GM18519 (cell line): ENCODE measurements around the gene CHST10.

Experiments
- ATAC-seq: cut with Tn5 transposase; IDR thresholded peaks from one replicate; pipeline ENCODE4 v1.9.1; 2021; ENCODE audit warnings: mild to moderate bottlenecking, moderate library complexity; ENCODE audit not compliant: unreplicated experiment, low FRiP score

Gene CHST10

DNA sequence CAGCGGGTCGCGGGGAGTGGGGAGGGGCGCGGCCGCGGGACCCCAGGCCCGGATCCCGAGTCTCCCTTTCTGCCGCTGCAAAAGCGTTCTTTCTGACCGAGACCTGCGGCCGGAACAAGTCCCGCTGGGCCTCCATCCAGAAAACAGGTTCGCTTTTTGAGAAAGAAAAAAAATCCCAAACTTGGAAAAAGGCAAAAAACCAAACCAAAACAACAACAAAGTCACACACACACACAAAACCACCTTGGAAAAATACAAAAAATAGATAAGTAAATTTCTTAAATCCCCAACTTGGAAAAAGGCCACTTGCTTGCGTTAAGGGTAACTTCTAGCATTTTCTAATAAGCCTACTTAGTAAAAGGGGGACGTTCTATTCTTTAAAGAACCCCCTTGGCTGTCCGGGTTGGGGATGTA is 250 bp upstream of the CHST10 start:
- no peak for ATAC-seq

DNA sequence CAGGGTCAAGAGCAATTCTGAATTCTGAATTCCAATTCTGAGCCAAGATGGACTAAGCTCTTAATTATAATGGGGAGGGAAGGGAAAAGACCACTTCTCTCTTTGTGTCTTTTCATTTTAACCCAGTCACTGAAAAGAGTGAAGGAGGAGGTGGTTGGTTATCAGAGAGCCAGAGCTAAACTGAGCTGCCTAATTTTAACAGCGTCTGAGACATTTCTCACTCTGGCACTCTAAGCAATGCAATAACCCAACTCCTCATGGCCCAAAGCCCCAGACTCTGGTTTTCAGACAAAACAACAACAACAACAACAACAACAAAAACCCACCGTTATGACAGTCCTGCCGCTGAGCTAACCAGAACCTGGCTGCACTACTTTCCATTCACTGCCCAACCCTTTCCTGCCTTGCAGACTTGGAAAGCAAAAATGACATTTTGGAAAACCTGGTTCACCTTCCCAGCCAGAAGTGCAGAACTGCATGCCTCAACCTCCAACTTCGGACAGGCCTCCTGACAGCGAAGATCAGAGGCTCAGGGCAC is 1.0 kb downstream of the CHST10 start:
- no peak for ATAC-seq

DNA sequence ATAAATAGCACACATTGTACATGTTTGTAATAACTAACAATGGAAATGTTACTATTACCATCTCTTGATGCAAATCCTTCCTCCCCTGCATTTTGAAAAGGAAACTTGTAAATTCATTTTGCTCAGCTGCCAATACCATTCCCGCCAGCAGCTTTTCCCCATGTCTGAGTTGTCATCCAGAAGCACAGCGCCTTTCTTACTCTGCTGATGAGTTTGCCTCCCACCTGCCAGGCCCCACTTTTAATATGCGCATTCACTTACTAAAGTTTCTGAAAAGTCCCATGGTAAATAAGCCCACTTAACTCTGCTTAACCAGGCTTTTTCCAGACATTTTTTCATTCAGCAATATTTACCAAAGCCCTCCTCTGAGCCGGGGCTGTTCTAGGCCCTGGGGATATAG is 3.9 kb downstream of the CHST10 start:
- no peak for ATAC-seq

DNA sequence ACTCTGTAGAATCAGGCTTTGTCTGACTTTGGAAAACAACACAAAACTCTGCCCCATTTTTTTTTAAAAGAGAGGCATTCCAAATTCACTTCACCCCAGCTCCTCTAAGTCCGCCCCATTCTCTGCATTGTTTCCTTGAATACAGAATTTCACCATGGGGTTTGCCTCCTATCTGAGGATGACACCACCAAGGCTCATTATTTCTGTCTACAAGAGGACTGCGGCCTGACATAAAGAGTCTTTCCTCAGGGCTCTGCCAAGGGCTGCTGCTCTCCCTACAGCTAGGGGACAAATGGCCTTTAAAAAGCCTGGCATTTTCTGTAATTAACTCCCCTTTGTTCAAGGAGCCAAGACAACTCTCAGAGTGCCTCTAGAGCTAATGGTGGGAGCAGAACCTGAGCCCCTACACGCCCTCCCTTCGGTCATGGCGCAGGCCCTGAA is 4.6 kb downstream of the CHST10 start:
- ATAC-seq = no peak

DNA sequence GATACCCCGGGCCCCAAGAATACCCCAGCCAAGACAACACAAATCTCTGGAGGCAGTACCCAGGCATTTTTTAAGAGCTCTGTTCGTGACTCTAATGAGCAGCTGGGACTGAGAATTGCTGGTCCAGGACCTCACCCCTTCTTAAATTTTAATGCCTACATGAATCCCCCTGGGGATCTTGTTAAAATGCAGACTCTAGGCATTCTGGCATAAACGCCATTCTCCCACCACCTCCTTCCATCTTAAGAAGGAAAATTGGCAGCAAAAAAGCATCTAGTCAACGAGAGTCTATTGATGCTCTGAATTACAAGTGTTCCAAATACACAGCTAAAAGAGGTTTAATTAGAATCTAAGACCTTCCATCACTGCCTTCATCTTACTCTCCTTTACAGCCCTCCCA is 5.0 kb downstream of the CHST10 start:
- no peak for ATAC-seq

DNA sequence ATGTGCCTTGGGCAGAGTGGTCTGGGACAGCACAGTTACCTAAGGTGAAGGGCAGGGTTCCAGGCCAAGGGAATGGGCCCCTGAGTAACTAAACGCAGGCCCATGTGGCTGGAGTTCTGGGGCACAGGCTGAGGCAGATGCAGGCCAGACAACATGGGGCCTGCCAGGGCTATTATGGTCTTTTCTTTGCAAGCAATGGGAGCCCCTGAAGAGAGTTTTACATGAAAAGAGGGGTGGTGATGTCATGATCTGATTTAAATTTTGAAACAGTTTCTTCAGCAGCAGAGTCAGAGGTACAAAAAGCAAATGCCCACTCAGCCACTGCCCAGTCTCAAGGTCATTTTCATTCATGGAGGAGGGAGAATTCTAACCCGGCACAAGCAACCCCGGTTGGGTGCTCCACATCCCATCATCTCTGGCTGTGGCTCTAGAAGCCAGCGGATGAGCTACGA is 5.6 kb downstream of the CHST10 start:
- ATAC-seq = no peak

DNA sequence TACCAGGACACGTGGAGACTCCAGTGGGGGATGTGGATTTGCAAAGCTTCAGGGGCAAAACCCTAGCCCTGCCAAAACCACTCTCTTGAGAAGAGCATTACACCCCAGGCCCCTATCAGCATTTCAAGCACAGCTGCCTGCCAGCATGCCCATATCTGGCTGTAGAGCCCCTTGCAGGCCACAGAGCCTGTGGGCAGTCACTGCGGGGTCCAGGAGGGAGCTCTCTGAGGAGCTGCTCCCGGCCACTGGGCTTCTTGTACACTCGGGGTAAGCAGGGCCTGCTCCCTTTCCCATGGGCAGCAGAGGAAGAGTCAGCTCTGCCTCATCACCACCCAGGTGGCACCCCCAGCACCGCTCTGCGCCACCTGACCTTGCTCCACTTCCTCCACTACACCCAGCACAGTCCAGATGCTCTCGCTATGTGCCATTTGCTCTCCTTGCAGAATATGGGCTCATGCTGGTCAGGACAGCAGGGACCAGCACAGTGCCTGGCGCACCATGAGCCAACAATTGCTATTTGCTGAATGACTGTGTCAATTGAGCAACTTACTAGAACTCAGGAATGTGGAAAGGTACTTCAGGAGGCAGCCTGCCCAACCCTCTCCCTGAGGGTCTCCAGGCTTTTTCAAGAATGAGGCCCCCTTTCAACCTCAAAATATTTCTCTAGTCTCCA is 7.4 kb downstream of the CHST10 start:
- no peak for ATAC-seq

DNA sequence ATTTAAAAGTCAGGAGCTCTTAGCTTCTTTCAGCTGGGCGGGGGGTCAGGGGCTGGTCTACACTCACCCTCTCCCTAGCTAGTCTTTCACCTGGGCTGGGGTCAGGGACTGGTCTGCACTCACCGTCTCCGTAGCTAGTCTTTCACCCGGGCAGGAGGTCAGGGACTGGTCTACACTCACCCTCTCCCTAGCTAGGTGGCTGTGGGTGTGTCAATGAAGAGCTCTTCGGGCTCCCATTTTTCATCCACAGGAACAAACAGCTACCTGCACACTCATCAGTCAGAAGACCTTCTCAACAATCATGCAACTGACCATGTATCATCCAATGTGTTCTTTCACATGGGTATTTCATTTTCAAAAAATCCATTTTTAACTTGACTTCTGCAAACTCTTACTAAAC is 8.0 kb downstream of the CHST10 start:
- no peak for ATAC-seq

DNA sequence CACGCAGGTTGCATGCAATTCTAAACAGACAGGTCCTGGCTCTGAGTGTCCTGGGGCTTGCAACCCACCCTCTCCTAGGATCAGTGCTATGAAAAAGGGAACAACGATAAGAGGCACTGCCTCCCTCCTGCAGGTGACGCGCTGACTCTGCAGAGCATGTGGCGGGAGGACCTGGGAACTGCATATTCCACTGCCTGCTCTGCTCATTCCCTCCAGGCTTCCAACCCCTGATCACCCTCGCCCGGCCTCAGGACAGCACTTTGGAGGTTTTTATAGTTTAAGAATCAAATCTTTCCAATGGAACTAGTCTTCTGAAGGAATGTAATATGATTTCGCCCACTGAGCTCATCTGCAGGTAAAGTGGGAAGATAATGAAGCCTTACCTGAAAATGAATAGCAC is 8.5 kb downstream of the CHST10 start:
- no peak for ATAC-seq

DNA sequence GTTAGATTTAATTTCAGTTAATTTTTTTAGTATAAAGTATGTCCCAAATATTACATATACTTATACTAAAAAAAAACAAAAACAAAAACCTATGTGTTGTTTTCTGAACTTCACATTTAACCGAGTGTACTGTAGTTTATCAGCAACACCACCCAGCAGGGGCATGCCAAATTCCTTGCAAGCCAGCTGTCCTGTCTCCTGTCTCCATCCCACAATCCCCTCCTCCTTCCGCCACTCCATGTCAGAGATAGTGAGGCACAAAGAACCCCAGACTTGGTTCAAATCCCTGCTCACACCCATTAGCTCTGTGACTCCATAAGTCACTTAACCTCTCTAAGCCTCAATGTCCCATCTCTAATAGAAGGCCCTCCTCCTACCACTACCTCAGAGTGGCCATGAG is 9.4 kb downstream of the CHST10 start:
- no peak for ATAC-seq

DNA sequence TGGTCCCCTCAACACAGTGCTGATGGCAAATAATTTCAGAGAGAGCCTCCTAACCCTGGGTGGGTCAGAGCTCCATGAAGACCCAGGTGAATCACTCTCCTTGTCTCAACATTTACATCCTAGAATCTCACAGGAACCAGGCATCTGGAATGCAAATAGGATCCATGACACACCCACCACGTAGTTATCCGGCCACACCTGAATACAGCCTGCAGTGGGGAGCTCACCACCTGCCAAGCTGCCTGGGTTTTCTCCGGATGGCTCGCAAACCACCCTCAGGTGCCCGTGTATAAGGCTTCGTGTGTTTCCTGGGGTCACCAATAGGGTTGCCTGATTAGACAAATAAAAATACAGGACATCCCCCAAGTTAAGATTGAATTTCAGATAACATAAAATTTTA is 9.9 kb downstream of the CHST10 start:
- ATAC-seq = no peak

DNA sequence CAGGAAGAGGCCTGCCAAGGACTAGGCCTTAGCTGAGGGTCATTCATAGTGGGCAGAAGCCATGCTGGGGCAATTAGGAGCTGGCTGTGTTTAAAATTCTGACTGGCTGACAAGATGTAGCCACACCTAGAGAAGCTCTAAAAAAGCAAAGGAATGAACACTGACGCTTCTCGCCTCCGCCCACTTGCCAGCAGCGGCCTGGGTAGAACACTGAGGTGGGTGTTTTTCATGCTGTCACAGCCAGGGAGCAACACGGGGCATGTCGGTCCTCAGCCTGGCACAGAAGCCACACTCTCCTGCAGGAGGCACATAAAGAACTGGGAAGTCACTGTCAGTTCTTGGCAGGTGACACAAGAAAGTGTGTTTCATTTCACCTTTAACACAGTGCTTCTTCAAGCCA is 10.4 kb downstream of the CHST10 start:
- no peak for ATAC-seq

DNA sequence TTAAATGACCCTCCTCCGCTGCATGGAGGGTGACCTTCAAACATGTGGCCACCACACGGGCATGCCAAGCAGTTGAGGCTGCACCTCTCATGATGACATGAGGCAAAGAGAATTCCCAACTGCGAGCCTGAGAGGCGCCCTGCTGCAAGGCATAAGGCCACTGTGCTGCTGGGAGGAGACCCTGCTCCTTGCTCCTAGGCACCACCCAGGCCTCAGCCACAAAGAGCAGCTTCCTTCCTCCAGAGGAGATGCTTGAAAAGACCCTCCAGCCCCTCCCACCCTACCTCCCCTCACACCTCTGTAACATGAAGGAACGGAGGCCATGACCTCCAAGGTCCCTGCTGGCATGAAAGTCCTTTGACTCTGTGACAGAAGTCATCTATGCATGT is 11.4 kb downstream of the CHST10 start:
- no peak for ATAC-seq

DNA sequence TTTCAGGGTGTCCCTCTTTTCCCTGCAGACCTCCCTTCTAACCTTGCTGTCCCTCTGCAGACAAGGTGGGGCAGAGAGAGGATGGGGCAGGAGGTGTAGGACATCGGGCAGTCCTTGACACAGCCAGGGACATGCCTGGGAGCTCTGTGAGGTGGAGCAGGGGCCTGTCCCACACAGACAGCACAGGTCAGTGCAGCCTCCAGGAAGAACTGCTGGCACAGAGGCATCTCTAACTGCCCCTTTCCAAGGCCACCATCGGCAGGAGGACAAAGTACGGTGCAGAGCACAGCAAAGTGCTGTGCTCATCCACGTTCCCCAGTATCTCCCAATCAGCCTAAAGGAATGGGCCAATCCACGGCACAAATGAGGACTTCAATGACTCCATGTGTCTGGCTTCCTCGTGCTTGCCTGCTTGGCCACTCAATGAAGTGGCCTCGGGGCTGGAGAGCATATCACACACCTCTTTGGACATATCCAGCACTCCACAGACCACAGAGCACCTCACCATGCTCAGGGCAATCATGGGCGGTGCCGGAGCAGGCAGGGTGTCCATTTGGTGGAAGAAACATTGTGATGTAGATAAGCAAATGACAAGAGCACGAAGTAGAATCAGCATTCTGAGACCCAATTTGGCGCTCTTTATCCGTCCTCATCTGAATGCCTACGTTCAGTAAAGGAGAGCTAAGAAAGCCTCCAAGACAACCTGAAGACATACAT is 11.9 kb downstream of the CHST10 start:
- no peak for ATAC-seq

DNA sequence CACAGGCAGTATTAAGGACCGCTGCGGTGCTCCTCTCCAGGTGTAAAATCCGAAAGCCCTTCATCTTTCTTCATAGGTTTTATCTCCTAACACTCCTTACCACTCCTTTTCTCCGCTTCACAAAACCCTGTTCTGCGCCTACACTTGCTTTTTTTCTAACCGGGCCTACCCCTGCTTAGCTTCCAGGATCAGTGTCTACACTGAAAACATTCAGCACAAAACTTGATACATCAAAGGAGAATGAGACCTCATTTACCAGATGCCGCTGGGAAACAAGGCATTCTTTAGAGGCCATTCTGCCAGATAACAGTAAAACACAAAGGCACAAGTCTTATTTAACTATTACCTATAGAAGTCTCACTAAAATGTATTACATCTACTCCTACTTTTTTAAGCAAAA is 13.1 kb downstream of the CHST10 start:
- no peak for ATAC-seq

DNA sequence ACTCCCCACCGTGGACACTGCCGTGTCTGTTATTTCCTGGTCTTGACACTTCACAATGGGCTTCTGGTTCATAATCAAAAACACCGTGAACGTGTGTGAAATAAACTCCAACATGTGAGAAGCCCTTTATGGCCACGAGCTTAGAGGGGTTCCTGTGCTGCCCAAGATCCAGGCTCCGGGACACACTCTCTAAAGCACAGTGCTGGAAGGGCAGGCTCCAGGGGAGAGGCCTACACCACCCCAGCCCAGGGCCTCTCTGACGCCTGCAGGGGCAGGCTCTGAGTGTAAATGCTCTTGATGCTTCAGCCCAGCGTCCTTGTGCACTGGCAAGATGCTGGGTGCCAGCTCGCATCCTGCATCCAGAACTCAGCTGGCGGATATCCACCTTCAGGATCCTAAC is 13.7 kb downstream of the CHST10 start:
- no peak for ATAC-seq

DNA sequence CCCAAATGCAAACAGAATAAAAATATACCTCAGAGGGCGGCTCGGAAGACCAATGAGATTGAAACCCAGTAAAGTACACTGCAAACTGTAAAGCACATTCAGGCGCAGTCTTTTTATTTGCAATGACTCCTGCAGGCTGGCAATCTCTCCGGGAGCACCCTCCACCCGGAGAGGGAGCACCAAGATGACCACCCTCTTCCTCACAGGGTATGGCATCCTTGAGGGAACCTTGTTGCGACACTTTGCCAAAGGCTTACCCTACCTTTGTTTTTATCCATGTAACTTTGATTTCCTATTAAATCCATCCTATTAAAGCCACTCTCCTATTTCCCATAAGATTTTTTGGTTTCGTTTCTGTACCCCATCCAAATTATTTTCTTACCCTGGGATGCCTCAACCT is 16.2 kb downstream of the CHST10 start:
- no peak for ATAC-seq

DNA sequence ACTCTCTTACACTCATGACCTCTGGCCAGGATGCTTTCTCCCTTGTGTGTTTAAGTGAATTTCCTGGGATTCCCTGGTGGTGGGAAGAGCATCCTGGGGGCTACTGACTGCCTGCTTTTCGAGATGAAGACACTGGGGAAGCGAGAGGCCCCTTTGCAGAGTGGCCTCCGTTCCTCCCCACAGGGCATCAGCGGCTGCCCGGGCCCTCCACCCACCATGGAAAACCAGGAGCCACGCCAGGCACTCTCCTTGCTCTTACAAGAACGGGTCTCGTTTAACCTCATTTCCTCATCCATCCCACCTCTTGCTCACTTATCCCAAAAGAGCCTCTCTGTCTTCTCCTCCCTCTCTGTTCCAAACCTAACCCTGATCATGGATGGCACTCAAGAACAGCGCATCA is 17.8 kb downstream of the CHST10 start:
- no peak for ATAC-seq

DNA sequence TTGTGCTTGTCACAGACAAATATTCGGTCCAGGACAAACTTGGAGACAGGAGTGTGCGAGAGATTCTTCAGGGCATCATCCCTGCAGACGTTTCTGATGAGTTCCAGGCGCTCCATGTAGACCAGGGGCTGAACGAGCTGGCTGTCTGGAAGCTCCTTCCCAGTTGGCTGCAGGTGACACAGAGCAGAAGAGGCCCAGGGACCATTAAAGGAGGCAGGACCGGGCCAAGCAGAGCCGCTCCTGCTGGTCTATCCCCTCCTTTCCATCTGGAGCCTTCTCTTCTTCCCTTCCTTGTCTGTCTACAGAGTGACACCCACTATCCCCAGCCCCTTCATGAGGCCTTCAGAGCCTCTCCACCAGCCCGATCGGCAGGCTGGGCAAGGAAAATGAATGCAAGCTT is 19.5 kb downstream of the CHST10 start:
- ATAC-seq = no peak

DNA sequence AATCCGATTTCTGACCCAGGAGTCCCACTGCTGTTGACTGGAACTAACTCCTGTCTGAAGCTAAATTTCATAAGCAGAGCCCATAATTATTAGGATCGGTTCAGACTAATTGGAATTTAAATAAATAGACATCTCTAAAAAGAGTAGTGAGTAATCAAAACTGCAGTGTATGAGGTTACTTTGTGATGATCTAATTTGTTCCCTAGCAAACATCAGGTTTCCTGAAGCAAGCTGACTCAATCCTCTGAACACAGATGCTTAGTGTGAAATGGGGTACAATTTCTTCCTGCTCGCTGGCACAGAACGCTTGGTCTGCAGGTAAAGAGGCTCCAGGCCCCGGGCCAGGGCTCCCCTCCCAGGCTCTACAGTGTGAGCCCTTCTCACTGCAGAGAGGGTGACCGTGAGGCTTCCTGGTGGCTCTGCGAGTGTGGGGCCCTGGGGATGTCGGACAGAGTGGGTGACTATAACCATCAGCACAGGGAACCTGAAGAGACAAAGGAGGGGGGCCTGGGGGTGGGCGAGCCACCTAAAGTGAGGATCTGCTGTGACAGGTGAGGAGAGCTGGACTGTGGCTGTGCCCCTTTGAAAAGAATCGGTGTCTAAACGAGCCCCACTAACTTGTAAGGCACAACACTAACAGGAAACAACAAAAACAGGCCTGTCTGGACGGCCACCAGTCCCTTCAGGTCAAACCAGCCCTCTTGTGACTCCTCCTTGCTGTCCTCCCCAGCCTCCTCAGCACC is 20.2 kb downstream of the CHST10 start:
- no peak for ATAC-seq

DNA sequence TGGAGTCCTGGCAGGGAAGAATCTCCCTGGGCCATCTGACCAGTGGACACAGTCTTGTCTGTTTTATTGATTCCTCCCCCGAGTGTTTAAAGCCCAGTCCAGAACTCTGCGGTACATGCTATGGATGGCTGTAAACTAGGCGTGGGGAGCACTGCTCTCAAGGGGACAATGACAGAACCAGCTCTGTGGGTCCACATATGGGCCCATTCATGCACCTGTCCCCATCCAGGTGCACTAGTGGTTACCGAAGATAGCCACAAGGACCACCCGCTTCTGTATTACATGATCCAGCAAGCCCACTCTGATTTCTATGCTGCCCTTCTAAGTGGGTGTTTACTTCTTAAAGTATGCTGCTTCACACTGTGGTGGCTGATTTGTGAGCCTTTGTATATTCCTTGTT is 21.0 kb downstream of the CHST10 start:
- no peak for ATAC-seq
